Left renal pelvis (tissue), 4 donors: ENCODE measurements around the gene CYP27C1. TPM values are rescaled to one million over a fixed set of nuclear protein-coding genes. Genes with fewer than 3 reads are reported as not detected.

Source experiments
- DNase-seq, 4 donors: peaks; one replicate each; pipeline ENCODE4 v3.0.0-alpha.2; 2013; ENCODE audit warnings: low read depth in 4 of 4, low spot score in 3 of 4
- polyA plus RNA-seq, 4 donors: library from polyadenylated mRNA; unstranded; fragments of 120-200 nt; gene quantifications; one replicate each; pipeline ENCODE4 v1.2.1, GENCODE V29; 2013; ENCODE audit not compliant: insufficient read length in 4 of 4

The CYP27C1 gene
- polyA plus RNA-seq, 4 donors = 7.0 to 12.8 (median 9.5) TPM

GRCh38 chr2:127157651-127158485 lies 62.2 kb downstream of the CYP27C1 start:
- no peak for DNase-seq

GRCh38 chr2:127157114-127157513 lies 63.0 kb downstream of the CYP27C1 start:
- DNase-seq = no peak

GRCh38 chr2:127155947-127156346 lies 64.2 kb downstream of the CYP27C1 start:
- DNase-seq = no peak

- no peak for DNase-seq
Observed at GRCh38 chr2:127155028-127155581, 65.0 kb downstream of the CYP27C1 start.

GRCh38 chr2:127154396-127154795 lies 65.7 kb downstream of the CYP27C1 start:
- DNase-seq = no peak

- no peak for DNase-seq
Observed at GRCh38 chr2:127153691-127154158, 66.4 kb downstream of the CYP27C1 start.

- DNase-seq = no peak
Observed at GRCh38 chr2:127150996-127151395, 69.1 kb downstream of the CYP27C1 start.

- DNase-seq = no peak
Observed at GRCh38 chr2:127149384-127149783, 70.7 kb downstream of the CYP27C1 start.

GRCh38 chr2:127146820-127147502 lies 73.1 kb downstream of the CYP27C1 start:
- no peak for DNase-seq

- no peak for DNase-seq
Observed at GRCh38 chr2:127146071-127146725, 73.9 kb downstream of the CYP27C1 start.

- no peak for DNase-seq
Observed at GRCh38 chr2:127145280-127145895, 74.7 kb downstream of the CYP27C1 start.

GRCh38 chr2:127143841-127144782 lies 76.0 kb downstream of the CYP27C1 start:
- DNase-seq = no peak

- DNase-seq = no peak
Observed at GRCh38 chr2:127142663-127143630, 77.2 kb downstream of the CYP27C1 start.

- no peak for DNase-seq
Observed at GRCh38 chr2:127140538-127140937, 79.6 kb downstream of the CYP27C1 start.

- DNase-seq = no peak
Observed at GRCh38 chr2:127139766-127140165, 80.3 kb downstream of the CYP27C1 start.

- no peak for DNase-seq
Observed at GRCh38 chr2:127138281-127138680, 81.8 kb downstream of the CYP27C1 start.

- DNase-seq = no peak
Observed at GRCh38 chr2:127137741-127138140, 82.4 kb downstream of the CYP27C1 start.

- DNase-seq = no peak
Observed at GRCh38 chr2:127137225-127137624, 82.9 kb downstream of the CYP27C1 start.
